ENCODE data around the gene B4GALNT4.

B4GALNT4 gene

GRCh38 chr11:405954-406795, 36.9 kb downstream of the B4GALNT4 start:
- no peaks in the 10 kb centered on the region for H3K9me3 ChIP-seq (ENCODE audit: low read length)
- H3K27ac ChIP-seq (ENCODE audit: low read depth, low read length, poor library complexity, severe bottlenecking): no peak overlapping the region
- no peaks in the 10 kb centered on the region for H4K20me1 ChIP-seq (ENCODE audit: insufficient read depth, low read length)
- TF ChIP-seq EZH2 (IDR thresholded peaks at IDR 0.05; ENCODE audit: borderline replicate concordance, low read length): no peak
- TF ChIP-seq, protein P1, sequence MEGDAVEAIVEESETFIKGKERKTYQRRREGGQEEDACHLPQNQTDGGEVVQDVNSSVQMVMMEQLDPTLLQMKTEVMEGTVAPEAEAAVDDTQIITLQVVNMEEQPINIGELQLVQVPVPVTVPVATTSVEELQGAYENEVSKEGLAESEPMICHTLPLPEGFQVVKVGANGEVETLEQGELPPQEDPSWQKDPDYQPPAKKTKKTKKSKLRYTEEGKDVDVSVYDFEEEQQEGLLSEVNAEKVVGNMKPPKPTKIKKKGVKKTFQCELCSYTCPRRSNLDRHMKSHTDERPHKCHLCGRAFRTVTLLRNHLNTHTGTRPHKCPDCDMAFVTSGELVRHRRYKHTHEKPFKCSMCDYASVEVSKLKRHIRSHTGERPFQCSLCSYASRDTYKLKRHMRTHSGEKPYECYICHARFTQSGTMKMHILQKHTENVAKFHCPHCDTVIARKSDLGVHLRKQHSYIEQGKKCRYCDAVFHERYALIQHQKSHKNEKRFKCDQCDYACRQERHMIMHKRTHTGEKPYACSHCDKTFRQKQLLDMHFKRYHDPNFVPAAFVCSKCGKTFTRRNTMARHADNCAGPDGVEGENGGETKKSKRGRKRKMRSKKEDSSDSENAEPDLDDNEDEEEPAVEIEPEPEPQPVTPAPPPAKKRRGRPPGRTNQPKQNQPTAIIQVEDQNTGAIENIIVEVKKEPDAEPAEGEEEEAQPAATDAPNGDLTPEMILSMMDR (IDR thresholded peaks at IDR 0.05; ENCODE audit: low read length): no peak
- H3K36me3 ChIP-seq (ENCODE audit: insufficient read depth, low read length): no peaks in the 10 kb centered on the region
- no peaks in the 10 kb centered on the region for H3K9me2 ChIP-seq (ENCODE audit: low read depth, low read length)
- H3F3A ChIP-seq (ENCODE audit: insufficient read depth, low read length): no peaks in the 10 kb centered on the region
- peak overlapping the region; percentile 59 for H3K4me3 ChIP-seq (ENCODE audit: low read depth, low read length, poor library complexity, severe bottlenecking)
- H3K79me2 ChIP-seq (ENCODE audit: insufficient read depth, low read length): no peaks in the 10 kb centered on the region
- no peaks in the 10 kb centered on the region; the same call in 1 of the 2 replicates for H3K27me3 ChIP-seq (ENCODE audit: insufficient read depth, low read length)
- H3K9ac ChIP-seq (ENCODE audit: low read length): peak overlapping the region; percentile 37
- peak overlapping the region; percentile 73 for H3K4me2 ChIP-seq (ENCODE audit: low read length)
- H2AFZ ChIP-seq (ENCODE audit: low read length): no peak overlapping the region
- peaks cover 11% of the 10 kb centered on the region for H3K4me1 ChIP-seq (ENCODE audit: insufficient read depth, low read length, severe bottlenecking)

DNA sequence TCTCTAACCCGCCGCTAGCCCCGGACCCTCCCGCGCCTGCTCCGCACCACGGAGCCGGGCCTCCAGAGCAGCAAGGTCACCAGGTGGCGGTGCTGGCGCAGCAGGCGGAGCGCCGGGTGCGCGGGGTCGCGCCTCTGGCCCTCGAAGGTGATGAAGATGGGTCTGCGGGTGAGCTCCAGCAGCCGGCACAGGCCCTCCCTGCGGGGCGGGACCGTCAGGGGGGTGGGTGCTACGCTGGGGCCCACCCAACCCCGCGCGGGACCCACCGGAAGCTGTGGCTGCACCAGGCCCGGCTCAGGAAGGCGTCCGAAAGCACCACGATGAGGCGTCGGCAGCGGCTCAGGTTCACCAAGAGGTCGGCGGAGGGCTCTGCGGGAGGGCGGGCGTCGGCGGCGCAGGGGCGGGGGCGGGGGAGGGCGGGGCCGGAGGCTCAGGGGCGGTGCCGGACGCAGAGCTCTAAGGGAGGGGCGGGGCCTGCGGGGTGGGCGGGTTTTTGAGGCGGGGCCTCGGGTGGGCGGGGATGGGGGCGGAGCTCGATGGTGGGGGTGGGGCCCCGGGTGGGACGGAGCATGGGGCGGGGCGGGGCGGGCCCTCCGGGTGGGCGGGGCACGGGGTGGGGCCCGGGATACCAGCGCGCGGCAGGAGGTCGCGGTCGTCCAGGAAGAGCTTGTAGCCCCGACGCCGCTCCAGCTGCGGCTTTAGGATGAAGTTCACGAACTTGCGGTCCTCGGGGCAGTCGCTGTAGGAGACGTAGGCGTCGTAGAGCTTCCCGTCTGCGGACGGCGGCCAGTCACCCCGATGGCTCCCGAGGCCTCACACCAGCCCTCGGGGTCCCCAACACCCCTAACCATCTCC, 37.7 kb downstream of the B4GALNT4 start:
- no peaks in the 10 kb centered on the region; the same call in 1 of the 2 replicates for H3K27me3 ChIP-seq (ENCODE audit: insufficient read depth, low read length)
- peak overlapping the region; percentile 37 for H3K9ac ChIP-seq (ENCODE audit: low read length)
- no peak for TF ChIP-seq EZH2 (IDR thresholded peaks at IDR 0.05; ENCODE audit: borderline replicate concordance, low read length)
- TF ChIP-seq, protein P1 (IDR thresholded peaks at IDR 0.05; ENCODE audit: low read length): no peak; the same call in 1 of the 2 replicates
- no peak overlapping the region for H2AFZ ChIP-seq (ENCODE audit: low read length)
- H3K36me3 ChIP-seq (ENCODE audit: insufficient read depth, low read length): no peaks in the 10 kb centered on the region
- H3F3A ChIP-seq (ENCODE audit: insufficient read depth, low read length): no peaks in the 10 kb centered on the region
- H3K79me2 ChIP-seq (ENCODE audit: insufficient read depth, low read length): no peaks in the 10 kb centered on the region
- H3K9me2 ChIP-seq (ENCODE audit: low read depth, low read length): no peaks in the 10 kb centered on the region
- peaks cover 11% of the 10 kb centered on the region for H3K4me1 ChIP-seq (ENCODE audit: insufficient read depth, low read length, severe bottlenecking)
- H3K27ac ChIP-seq (ENCODE audit: low read depth, low read length, poor library complexity, severe bottlenecking): no peak overlapping the region
- peak overlapping the region; percentile 73 for H3K4me2 ChIP-seq (ENCODE audit: low read length)
- H3K4me3 ChIP-seq (ENCODE audit: low read depth, low read length, poor library complexity, severe bottlenecking): peak overlapping the region; percentile 59
- no peaks in the 10 kb centered on the region for H3K9me3 ChIP-seq (ENCODE audit: low read length)
- no peaks in the 10 kb centered on the region for H4K20me1 ChIP-seq (ENCODE audit: insufficient read depth, low read length)

DNA sequence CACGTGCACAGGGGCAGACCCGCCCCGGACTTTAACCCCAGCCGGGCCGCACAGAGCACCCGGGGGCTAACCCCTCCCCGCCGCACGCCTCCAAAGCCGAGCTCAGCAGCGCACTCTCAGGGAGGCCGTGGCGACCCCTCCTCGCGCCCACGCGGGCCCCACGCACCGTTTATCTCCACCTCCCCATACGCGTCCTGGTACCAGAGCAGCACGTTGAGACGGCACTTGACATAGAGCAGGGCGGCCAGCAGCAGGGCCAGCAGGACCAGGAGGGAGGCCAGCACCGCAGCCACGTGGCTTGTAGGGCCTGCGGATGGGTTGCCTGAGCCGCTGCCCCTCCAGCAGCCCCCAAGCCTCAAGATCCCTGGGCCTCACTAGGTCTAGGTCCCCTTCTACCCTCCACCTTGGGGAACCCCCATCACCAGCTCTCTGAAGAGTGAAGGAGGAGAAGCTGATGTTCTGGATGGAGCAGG, 38.4 kb downstream of the B4GALNT4 start:
- Histone ChIP-seq H3K27me3 (ENCODE audit: insufficient read depth, low read length) (no peaks in the 10 kb centered on the region; the same call in 1 of the 2 replicates), H3K9me2 (ENCODE audit: low read depth, low read length) (no peaks in the 10 kb centered on the region), H3K27ac (ENCODE audit: low read depth, low read length, poor library complexity, severe bottlenecking) (no peak overlapping the region), H3K9me3 (ENCODE audit: low read length) (no peaks in the 10 kb centered on the region), H3K4me1 (ENCODE audit: insufficient read depth, low read length, severe bottlenecking) (peaks cover 11% of the 10 kb centered on the region), H2AFZ (ENCODE audit: low read length) (no peak overlapping the region), H3F3A (ENCODE audit: insufficient read depth, low read length) (no peaks in the 10 kb centered on the region), H4K20me1 (ENCODE audit: insufficient read depth, low read length) (no peaks in the 10 kb centered on the region), H3K4me2 (ENCODE audit: low read length) (peak overlapping the region; percentile 51; the same call in 1 of the 2 replicates), H3K36me3 (ENCODE audit: insufficient read depth, low read length) (no peaks in the 10 kb centered on the region), H3K4me3 (ENCODE audit: low read depth, low read length, poor library complexity, severe bottlenecking) (peak overlapping the region; percentile 25), H3K79me2 (ENCODE audit: insufficient read depth, low read length) (no peaks in the 10 kb centered on the region), H3K9ac (ENCODE audit: low read length) (no peak overlapping the region)
- TF ChIP-seq, protein P1 (IDR thresholded peaks at IDR 0.05; ENCODE audit: low read length): no peak
- no peak for TF ChIP-seq EZH2 (IDR thresholded peaks at IDR 0.05; ENCODE audit: borderline replicate concordance, low read length)

Measured in OCI-LY1 (cell line).